ELF-1 (cell line): ENCODE measurements around the gene CD34.
"Not testable (repeated sequence)": the region's sequence is repeated elsewhere in the genome, so short reads cannot be mapped to it uniquely, and the experiment has no call there.

Source experiments
- DNase-seq: peaks from one replicate; pipeline ENCODE4 v3.0.0-alpha.2; 2016; ENCODE audit warnings: low read depth, low spot score

The CD34 gene

DNA sequence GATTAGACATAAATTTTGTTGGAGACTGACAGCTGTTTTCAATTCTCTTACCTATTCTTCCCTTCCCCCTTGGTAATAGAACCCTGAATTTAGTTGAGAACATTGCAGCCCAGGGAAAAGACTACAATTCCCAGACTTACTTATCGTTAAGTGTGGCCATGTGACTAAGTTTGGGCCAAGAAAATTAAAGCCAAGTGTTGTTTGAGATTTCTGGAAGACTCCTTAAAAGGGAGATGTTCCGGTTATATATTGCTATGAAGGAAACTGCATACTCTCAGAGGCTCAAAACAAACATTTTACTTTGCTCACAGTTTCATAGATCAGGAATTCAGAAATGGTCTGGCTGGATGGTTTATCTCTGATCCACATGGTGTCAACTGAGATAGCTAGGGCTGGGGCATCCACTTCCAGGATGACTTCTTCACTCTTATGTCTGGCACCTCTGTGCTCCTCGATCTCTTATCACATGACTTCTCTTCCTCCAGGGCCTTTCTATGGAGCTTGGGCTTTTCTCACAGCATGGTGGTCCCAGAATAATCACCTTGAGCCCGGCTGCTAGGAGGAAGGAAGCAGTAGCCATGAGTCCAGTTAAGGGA is 22.4 kb upstream of the CD34 start:
- no peak for DNase-seq

DNA sequence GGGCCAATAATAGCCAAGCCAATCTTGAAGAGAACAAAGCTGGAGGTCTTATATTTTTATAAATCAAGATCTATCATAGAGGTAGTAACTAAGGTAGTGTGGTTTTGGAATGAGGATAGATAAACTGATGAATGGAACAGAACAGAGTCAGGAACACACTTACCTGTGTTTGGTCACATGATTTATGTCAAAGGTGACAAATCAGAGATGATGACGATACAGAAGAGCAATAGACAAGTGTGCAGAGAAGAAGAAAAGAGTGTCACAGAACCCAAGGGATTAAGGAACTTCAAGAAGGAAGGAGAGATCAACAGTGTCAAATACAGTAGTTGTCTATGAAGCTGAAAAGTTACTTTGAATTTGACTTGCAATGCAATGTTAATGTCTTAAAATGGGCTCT is 16.1 kb upstream of the CD34 start:
- DNase-seq: no peak

DNA sequence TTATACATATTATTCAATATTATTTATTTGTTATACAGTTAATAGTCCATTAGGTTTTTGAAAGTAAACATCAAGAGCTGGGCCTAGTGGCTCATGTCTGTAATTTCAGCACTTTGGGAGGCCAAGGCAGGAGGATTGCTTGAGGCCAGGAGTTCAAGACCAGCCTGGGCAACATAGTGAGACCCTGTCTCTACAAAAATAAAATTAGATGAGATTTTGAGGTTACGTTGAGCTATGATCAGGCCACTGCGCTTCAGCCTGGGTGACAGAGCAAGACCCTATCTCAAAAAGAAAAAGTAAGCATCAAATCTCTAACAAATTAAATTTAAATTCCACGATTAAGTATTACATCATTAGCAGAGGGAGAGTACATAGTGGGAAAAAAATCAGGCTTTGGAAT is 15.0 kb upstream of the CD34 start:
- DNase-seq: not testable (repeated sequence)

DNA sequence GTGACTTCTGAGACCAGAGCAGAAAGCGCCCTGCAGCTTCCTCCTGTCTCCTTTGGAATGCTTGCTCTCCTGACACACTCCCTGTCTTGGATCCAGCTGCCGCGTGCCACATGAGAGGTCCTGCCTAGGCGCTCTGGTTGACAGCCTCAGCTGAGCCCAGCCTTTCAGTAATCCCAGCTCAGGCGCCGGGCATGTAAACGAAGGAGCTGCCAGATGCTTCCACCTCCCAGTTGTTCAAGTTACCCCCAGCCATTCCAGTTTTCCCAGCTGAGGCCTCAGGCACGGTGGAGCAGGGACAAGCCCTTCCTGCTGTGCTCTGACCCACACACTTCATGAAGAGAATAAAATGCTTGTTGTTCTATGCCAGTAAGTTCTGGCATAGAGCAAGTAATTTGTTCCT is 14.3 kb upstream of the CD34 start:
- DNase-seq: peak; percentile 95

DNA sequence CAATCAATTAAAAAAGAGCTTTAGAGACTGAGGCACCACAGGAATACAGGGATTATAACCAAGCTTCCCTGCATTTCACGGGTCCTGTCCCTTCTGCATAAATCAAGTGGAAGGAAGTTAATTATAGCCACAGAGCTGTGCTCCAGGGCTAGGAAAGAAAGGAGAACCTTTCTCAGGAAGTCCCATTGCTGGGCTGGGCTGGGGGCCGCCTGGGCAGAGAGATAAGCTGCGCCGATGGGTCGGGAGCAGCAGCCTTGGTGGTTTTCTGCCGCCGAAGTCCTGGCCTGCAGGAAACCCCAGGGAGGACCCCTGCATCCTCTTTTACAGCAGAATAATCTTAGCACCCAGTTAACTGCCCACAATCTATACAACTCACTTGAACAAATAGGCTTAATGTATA is 12.6 kb upstream of the CD34 start:
- no peak for DNase-seq

DNA sequence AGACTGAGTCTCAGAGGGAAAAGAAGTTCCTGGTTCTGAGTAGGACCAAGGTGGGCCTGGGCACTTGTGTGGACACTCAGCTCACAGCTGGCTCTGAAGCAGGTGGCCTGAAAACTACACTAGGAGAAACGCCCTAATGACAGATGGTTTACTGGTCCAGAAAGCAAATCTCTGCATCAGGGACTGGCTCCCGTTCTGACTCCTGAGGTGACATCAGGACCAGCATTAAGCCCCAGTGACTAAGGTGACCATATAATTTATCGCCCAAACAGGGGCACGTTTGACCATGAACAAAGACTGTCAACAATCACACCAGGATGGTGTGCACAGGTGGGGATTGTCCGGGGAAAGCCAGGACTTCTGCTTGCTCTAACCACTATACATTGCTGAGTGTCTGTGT is 12.2 kb upstream of the CD34 start:
- no peak for DNase-seq

DNA sequence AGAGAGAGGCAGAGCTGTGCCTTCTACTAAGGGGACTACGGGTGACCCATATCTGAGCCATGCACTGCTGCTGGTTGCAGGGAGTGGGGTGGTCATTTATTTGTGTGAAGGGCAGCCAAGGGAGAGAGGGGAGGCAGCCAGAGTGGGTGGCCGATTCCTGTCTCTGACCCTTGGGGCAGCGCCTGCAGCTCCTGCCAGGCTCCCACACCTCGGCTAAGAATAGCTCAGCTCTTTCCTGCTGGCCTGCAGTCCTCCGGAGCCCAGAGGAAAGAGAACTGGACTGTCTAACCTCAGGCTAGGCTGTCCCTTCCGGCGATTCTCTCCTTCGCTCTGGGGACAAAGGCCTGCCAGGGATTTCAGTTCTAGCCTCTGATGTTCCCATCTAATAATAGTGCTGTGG is 11.6 kb upstream of the CD34 start:
- no peak for DNase-seq

DNA sequence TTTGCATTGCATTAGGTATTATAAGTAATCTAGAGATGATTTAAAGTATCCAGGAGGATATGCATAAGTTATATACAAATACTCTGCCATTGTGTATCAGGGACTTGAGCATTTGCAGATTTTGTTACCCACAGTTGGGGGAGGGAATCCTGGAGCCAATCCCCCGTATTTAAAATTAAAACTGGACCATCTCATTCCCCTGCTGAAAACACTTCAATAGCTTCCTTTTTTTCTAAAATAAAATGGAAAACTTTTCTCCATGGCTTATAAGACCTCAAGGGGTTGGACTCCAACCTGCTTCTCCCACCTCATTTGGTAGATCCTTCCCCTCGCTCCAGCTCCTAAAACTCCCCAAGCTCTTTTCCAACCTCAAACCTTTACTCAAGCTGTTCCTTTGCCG is 10.4 kb upstream of the CD34 start:
- no peak for DNase-seq

DNA sequence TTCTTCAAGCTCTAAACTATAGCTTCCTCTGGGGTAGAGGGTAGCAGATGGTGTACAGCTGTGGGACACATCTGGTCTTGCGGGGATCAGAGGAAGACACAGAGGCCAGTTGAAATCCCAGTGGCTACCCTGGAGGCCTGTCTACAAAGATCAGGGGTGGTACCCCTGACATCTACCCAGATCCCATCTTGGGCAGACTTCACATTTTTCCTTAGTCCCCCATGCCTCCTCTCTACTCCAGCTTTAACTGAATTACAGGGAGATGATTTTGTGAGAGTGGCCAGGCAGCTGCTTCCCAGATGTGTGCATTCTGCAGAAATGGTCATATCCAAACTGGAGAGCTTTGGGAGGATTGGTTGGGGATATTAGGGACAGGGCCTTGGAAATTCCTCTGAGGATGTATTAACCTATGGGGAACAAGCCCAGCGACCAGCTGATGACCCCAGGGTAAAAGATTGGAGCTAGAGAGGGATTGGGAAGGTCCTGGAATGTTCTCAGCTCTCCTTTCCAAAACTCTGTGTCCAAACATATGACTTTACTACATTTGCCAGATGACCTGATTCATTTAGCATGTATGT is 9.6 kb upstream of the CD34 start:
- DNase-seq: no peak

DNA sequence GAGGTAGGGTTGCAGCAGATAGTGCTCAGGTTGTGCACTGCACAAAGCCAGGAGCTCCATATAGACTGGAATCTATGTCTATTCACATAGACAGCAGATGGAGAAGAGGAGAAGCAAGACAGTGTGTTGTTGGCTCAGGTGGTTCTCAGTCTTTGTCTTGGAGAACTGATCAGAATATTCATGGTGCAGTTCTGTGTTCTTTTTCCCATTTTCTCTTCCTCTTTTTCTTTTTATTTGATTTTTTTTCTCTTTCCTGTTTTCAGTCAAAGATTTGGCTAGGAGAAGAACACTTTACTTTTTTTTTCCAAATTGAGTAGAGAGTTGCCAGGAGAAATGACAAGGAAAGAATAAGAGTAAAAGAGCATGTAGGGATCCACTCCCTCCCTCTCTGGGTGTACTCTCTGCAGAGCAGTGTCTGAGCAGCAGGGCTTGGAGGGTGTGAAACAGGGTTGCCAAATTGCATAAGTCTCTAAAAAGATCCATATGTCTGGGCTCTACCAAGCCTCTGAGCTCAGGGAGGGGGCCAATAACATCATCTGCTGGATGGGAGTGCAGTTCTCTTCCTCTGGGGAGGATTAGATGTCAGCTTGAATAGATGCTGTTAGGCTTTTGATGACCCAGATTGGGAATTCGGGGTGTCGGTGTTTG is 8.7 kb upstream of the CD34 start:
- no peak for DNase-seq

DNA sequence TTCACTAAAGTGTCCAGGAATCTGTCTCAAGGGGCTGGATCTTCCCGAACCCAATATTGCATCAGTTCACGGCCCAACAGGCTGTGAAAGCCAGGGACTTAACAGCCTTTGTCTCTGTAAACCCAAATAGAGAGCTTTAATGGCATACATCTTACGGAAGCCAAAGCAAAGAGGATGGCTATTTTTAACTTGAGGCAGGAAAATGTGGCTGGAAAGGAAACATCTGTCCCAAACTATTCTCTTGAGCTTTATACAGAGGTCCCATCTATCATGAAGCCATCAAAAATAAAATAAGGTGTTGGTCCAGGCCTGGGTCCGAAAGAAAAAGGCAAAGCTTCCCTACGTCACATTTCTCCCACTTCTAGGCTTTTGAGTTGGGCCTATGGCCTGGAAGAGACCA is 7.7 kb upstream of the CD34 start:
- DNase-seq: no peak

DNA sequence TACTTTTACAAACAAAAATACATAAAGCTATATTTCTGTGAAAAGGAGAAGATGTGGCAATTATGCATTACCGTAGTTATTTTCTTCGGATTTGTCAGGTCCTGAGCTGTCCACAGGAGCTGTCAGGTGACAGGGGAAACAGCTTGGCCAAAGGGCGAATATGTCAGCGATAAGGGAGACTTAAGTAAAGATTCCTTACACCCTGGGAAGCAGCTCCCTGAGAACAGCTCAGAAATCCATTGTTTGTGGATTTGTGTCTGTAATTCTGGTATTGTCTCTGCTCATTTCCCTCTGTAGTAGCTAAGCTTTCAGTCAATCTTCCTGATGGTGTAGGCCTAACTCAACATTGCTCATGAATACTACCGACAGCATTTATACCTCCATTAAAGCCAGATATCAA is 7.1 kb upstream of the CD34 start:
- DNase-seq: peak; percentile 14

DNA sequence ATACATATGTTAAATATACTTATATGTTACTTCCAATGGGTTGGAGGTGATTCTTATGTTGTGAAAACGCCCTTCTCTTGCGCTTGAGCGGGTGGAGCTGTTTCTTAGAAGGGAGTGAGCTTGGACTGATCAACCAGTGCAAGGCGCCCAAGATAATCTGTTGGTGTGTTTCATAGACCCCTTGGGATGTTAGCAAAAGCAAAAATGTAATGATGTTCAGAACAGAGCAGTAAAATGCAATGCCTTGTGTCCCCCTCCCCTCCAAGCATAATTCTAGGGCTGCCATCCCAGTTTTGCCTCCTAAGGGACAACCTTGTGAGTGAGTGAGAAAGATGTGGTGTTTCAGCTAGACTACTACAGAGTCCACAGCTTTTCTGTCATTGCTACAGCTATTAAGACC is 6.2 kb upstream of the CD34 start:
- DNase-seq: no peak

DNA sequence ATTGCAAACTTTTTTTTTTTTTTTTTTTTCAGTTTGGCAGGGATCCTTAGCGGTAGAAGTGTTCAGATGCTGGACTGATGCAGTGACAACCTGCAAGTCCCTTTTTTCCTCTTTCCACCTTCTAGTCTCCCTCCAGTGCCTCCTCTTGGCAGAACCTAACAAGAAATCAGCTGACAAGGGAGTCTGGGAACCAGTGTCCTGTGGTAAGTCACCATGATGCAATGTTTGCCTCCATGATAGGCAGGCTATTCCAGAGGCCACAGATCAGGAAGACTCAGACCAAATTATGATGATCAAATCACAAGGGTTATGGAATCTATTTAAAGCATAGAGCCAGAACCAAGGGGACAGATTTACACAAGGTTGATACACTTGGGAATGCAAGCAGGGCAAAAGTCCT is 3.0 kb upstream of the CD34 start:
- DNase-seq: no peak

DNA sequence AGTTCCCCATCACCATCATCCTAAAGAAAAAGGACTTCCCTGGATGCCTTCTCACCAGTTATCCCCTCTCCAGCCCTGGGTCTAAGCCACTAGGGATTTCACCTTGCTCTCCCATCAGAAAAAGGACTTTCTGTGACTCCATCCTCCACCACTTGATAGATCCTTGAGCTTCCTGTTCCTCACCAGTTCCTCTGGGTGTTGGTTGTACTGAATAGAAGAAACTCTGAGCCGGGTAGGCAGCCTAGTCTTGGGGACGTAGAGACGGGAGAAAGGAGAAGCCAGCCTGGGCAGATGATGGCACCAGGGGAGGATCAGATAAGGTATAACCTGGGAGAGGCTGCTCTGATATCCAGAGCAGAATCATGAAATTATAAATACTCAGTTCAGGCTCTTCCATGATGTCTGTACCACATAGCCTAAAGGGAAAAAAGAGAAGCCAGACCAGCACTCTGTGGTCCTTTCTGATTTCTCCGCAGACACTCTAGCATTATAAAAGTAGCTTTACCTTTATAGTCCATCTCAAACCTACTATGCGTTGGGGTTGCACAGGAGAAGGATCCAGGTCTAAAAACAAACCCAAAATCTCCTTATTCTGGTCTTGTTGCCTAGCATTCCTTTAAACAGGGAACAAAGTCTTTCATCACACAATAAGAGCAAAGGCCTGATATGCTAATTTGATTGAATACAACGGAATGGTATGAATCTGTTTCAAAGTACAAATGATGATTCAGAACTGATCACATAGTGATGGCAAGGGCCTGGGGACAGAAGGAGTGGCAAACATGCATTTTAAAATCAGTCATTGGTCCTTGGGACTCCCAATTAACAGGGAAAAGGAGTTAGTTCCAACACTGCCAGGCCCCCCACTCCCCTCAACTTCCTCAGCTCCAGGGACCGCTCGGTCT is 1.2 kb upstream of the CD34 start:
- DNase-seq: no peak

DNA sequence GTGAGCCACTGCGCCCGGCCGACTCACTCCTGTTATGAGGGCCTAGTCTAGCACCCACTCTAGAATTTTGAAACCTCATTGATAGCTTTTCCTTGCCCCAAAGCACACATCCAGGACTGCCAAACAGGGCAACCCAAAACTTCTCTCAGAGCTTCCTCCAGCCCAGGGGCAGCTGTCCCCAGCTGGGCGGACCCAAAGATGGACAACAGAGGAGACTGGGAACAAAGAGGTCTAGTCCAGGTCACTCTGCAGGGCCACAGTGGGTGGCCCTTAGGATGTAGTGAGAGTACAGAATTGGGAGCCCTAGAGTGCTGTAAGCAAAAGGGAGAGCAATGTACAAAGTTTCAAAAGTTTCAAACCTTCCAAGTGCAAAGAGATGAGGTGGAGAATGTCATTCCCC is 1.2 kb downstream of the CD34 start:
- DNase-seq: no peak

DNA sequence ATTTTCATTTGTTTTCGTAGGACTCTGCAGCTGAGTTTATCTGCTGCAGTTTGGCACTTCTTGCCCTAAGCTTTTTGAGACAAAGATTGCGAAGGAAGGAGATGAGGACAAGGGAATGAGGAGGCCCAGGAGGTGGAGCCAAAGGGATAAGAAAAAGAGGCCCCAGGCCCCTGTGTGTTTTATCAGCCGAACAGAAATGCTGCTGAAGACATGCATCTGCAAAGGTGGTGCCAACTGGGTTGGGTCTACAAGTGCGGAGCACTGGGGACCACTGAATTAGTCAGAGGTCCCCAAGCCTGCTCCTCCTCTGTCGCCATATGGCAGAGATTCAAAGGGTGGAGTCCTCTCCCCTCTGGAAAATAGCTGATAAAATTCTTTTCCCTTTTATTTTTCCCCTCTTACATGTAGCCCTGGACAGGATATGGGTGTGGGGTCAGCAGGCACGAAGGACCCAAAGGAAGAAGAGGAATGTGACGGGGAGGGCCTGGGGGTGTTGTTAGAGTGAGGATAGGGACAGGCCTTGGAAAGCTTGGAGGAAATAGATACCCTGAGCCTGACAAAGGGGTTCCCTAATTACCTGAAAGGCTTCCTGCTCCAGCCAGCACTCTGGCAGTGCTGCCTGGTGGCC is 2.7 kb downstream of the CD34 start:
- no peak for DNase-seq

DNA sequence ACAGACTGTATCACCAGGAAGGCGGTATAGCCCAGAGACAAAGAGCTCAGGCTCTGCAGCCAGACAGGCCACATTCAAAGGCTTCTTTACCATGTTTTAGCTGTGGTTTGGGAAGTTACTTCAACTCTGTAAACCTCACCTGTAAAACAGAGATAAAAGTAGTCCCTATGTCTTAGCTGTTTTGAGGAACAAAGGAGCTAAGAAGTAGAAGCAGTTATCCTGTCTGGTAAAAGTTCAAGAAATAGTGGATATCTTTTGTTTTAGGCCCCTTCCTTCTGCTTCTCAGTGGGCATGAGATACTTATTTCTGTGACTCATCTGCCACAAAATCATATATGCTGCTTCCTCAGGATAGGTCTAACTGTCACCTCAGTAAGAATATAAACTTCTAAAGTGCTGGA is 6.5 kb downstream of the CD34 start:
- no peak for DNase-seq

DNA sequence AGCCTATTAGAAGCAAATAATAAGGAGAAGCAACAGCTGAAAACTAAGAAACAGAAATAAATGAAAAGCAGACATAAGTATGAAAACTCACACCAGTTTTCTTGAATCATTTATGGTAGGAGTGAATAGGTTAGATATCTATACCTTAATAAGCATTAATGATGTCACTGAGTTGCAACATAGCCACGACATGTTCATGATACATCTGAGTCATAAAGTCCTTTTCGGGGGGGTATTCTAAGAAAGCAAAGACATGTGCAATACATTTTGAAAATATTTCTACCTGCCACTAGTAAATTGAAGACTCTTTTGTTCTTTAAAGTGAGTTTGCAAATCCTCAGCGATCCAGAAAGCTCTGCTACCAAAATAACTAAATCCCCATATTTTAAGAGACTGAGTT is 7.2 kb downstream of the CD34 start:
- no peak for DNase-seq

DNA sequence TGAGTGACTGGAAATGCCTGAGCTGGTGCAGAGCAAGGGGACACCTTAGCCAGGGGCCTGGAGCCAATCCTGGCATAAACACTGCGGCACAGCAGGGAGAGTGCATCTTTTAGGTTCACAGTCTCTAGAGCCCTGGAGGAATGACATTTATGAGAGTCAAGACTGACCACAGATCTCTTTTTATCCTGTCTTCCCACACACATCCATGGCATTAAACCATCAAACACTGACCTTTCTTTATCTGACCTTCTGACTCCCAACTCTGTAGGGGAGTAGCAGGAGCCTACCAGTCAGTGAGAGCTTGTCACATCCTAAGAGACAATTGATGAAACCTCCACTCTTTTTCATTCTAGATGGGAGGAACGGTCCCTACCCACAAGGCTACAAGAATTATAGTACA is 7.9 kb downstream of the CD34 start:
- no peak for DNase-seq

DNA sequence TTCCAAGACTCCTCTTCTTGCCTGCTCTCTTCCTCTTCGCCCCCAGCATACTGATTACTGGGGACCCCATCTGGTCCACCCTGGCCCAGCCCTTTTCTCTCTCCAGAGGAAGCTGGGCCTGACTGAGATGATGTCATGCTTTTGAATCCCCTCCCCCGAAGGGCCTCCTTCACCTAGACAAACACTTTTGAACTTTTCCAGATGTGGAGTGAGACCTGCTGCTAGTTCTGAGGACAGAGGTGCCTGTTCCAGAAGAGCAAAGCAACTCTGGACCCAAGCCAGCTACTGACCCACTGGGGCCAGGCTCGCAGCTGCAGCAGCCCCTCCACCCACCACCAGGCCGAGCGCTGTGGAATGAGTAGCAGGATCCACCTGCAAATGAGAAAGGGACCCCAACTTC is 8.4 kb downstream of the CD34 start:
- DNase-seq: no peak

DNA sequence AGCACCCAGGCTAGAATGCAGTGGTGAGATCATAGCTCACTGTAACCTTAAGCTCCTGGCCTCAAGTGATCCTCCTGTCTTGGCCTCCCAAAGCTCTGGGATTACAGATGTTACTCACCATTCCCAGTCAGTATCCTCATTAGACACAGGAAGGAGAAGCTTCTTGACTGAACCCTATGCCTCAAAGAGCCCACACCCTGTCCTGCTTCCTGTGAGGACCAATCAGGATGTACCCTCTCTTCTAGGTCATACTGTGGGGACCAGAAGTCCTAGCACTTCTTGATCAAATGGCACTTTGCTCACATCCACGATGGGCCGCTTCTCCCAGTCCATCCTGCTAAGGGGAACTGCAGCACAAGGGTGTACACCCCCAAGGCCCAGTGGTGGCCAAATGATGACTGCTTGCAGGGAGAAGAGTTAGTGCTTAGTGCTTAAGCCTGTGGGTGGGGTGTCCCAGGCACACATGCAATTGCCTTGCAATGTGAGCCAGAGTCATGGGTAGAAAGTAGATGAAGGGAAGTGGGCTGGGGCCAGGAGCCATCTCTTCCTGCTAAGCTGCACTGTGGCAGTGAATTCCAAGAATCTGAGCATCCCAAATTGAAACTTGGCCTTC is 9.8 kb downstream of the CD34 start:
- DNase-seq: no peak
